GM06990 (cell line): Measurements from ENCODE around the gene VAV2.
"Not testable (repeated sequence)": the region's sequence is repeated elsewhere in the genome, so short reads cannot be mapped to it uniquely, and the experiment has no call there.

Source experiments
- DNase-seq: peaks from one replicate; pipeline ENCODE4 v3.0.0-alpha.2; 2011; ENCODE audit not compliant: insufficient read length; ENCODE audit errors: extremely low read depth
- H3K27me3 ChIP-seq: replicated peaks from 2 replicates; pipeline ENCODE4 v1.6.0; 2011; ENCODE audit warnings: low read length; ENCODE audit not compliant: control insufficient read depth, insufficient read depth
- H3K36me3 ChIP-seq: 2 replicates; pipeline ENCODE4 v1.5.1; 2011; ENCODE audit warnings: low read length; ENCODE audit not compliant: control insufficient read depth, insufficient read depth
- H3K4me3 ChIP-seq: replicated peaks from 2 replicates; pipeline ENCODE4 v1.5.1; 2011; ENCODE audit warnings: low read depth, mild to moderate bottlenecking, control low read depth, low read length
- CTCF ChIP-seq: IDR thresholded peaks from 2 replicates; pipeline ENCODE4 v1.5.1; 2011; ENCODE audit warnings: low read length, control low read depth, mild to moderate bottlenecking, inconsistent platforms; ENCODE audit not compliant: insufficient read depth, poor library complexity, severe bottlenecking

Gene VAV2

GRCh38 chr9:133901184-133901835 is 90.8 kb downstream of the VAV2 start:
- Histone ChIP-seq H3K36me3 (peaks cover 2% of the 10 kb centered on the region), H3K4me3 (peak overlapping the region; percentile 13; the same call in 1 of the 2 replicates), H3K27me3 (no peaks in the 10 kb centered on the region)
- peak; percentile 33 for DNase-seq
- TF ChIP-seq CTCF: no peak

- DNase-seq: no peak
- Histone ChIP-seq H3K36me3 (peaks cover 5% of the 10 kb centered on the region), H3K4me3 (no peak overlapping the region), H3K27me3 (no peaks in the 10 kb centered on the region)
- no peak for TF ChIP-seq CTCF
Measured at GRCh38 chr9:133897675-133898074, 94.4 kb downstream of the VAV2 start.

GRCh38 chr9:133896007-133896406 is 96.1 kb downstream of the VAV2 start:
- not testable (repeated sequence) for H3K4me3 ChIP-seq, H3K27me3 ChIP-seq, DNase-seq, H3K36me3 ChIP-seq

GRCh38 chr9:133895335-133895734 is 96.8 kb downstream of the VAV2 start:
- Histone ChIP-seq H3K36me3 (peaks cover 5% of the 10 kb centered on the region), H3K27me3 (no peaks in the 10 kb centered on the region), H3K4me3 (no peak overlapping the region)
- TF ChIP-seq CTCF: no peak
- DNase-seq: no peak

GRCh38 chr9:133894377-133895321 is 97.5 kb downstream of the VAV2 start:
- Histone ChIP-seq H3K4me3 (no peak overlapping the region), H3K36me3 (peaks cover 5% of the 10 kb centered on the region), H3K27me3 (no peaks in the 10 kb centered on the region)
- TF ChIP-seq CTCF: no peak
- no peak for DNase-seq
